Kidney epithelial cell (primary cell): ENCODE results near the gene TXNDC2. TPM values are rescaled to one million over a fixed set of nuclear protein-coding genes. Genes with fewer than 3 reads are reported as not detected.

Experiments used
- DNase-seq: peaks from one replicate; pipeline ENCODE4 v3.0.0-alpha.2; 2010; ENCODE audit warnings: low read depth
- H3K27me3 ChIP-seq: 2 replicates; pipeline ENCODE4 v1.6.0; 2011; ENCODE audit warnings: low read length; ENCODE audit not compliant: control insufficient read depth, insufficient read depth
- H3K36me3 ChIP-seq: 2 replicates; pipeline ENCODE4 v1.5.1; 2011; ENCODE audit warnings: low read length; ENCODE audit not compliant: control insufficient read depth, insufficient read depth
- H3K4me3 ChIP-seq: 2 replicates; pipeline ENCODE4 v1.5.1; 2011; ENCODE audit warnings: low read depth, mild to moderate bottlenecking, control low read depth, low read length
- CTCF ChIP-seq: IDR thresholded peaks from 2 replicates; pipeline ENCODE4 v1.5.1; 2011; ENCODE audit warnings: mild to moderate bottlenecking, moderate library complexity, low read length, control low read depth, inconsistent platforms; ENCODE audit not compliant: insufficient read depth, poor library complexity, severe bottlenecking
- total RNA-seq: library from RNA; depleted of rRNA; stranded (reverse); fragments of >200 nt; gene quantifications from 2 replicates; pipeline ENCODE4 v1.2.3, GENCODE V29; 2015

TXNDC2 gene
- total RNA-seq, 1 donor from 2014 or later = not detected

- no peak for TF ChIP-seq CTCF
- no peaks in the 10 kb centered on the region for H3K36me3 ChIP-seq
- DNase-seq = no peak
These were observed 35.5 kb upstream of the TXNDC2 start for GRCh38 chr18:9850309-9850708.

GRCh38 chr18:9851511-9851910 is 34.3 kb upstream of the TXNDC2 start:
- no peaks in the 10 kb centered on the region for H3K36me3 ChIP-seq
- no peaks in the 10 kb centered on the region for H3K27me3 ChIP-seq
- DNase-seq = no peak
- no peak for TF ChIP-seq CTCF
- no peak overlapping the region for H3K4me3 ChIP-seq

More at GRCh38 chr18:9850309-9850708, 35.5 kb upstream of the TXNDC2 start:
- Histone ChIP-seq H3K4me3 (no peak overlapping the region), H3K27me3 (no peaks in the 10 kb centered on the region)

- no peaks in the 10 kb centered on the region for H3K36me3 ChIP-seq
- DNase-seq = no peak
- H3K4me3 ChIP-seq = no peak overlapping the region
- no peaks in the 10 kb centered on the region for H3K27me3 ChIP-seq
- no peak for TF ChIP-seq CTCF
These were observed 33.3 kb upstream of the TXNDC2 start for GRCh38 chr18:9852266-9853081.

- TF ChIP-seq CTCF = no peak
- no peak overlapping the region for H3K4me3 ChIP-seq
- no peaks in the 10 kb centered on the region for H3K27me3 ChIP-seq
- no peaks in the 10 kb centered on the region for H3K36me3 ChIP-seq
- DNase-seq = no peak
These were observed 30.7 kb upstream of the TXNDC2 start for GRCh38 chr18:9854801-9855676.

- Histone ChIP-seq H3K36me3 (no peaks in the 10 kb centered on the region), H3K4me3 (no peak overlapping the region), H3K27me3 (no peaks in the 10 kb centered on the region)
- no peak for DNase-seq
- TF ChIP-seq CTCF = no peak
These were observed 30.1 kb upstream of the TXNDC2 start for GRCh38 chr18:9855681-9856080.
